K562 (cell line): Measurements from ENCODE around the gene MSTN. TPM values are rescaled to one million over a fixed set of nuclear protein-coding genes. Genes with fewer than 3 reads are reported as not detected.

Source experiments
- ATAC-seq: fragments of 200-7000 bp; cut with Tn5 transposase; 3 replicates; pipeline ENCODE4 v1.9.1; 2020; ENCODE audit warnings: moderate library complexity
- BruUV-seq: library from RNA; stranded (reverse); fragments of 400-500 nt; replicated peaks from 2 replicates; lab custom pipeline; 2021; lab: Mats Ljungman, UMichigan
- CTCF ChIA-PET: fragments of 300-600 bp; formaldehyde crosslinking; extraction: SDS; loops from one replicate; lab custom pipeline; 2021; ENCODE audit warnings: low intra/inter-chr PET ratio; lab: Yijun Ruan, JAX
- POLR2A ChIA-PET: fragments of 300-600, 350-650 bp; sonication (Branson Sonifier 250); formaldehyde crosslinking; extraction: SDS; loops from one replicate; lab custom pipeline; 2021; ENCODE audit warnings: antibody characterized with exemption, inconsistent platforms; lab: Yijun Ruan, JAX
- DNase-seq, 4 experiments: peaks; one replicate each; pipeline versions ENCODE4 v3.0.0 to v3.0.0-alpha.2; 2011 to 2018; ENCODE audit warnings: low spot score in 3 of 4, mixed read lengths in 3 of 4; ENCODE audit errors: extremely low read depth in 1 of 4
- FAIRE-seq: peaks from 2 replicates; lab custom pipeline; 2011; peaks lifted over from hg19 to GRCh38; lab: Jason Lieb, UNC
- H2AFZ ChIP-seq: 2 replicates; pipeline ENCODE4 v1.6.0; 2011; ENCODE audit warnings: low read depth, low read length, control low read depth, inconsistent platforms
- H3K27ac ChIP-seq: fragments of 200-600 bp; 3 replicates; pipeline ENCODE4 v1.8.0; 2011; ENCODE audit warnings: low read depth, mild to moderate bottlenecking, control low read depth, inconsistent platforms, low read length, moderate library complexity, mixed read lengths; ENCODE audit errors: extremely low read depth
- H3K27me3 ChIP-seq, 2 experiments: fragments of 300-600 bp in 1 of 2; 2 replicates in 1 of 2; 3 replicates in 1 of 2; pipeline versions ENCODE4 v1.6.0 to v1.8.0; 2011; ENCODE audit warnings: inconsistent platforms in 2 of 2, low read length in 2 of 2, mild to moderate bottlenecking in 1 of 2, mixed read lengths in 1 of 2, moderate library complexity in 1 of 2; ENCODE audit not compliant: control insufficient read depth in 2 of 2, insufficient read depth in 2 of 2
- H3K36me3 ChIP-seq: fragments of 300-600 bp; 3 replicates; pipeline ENCODE4 v1.8.0; 2011; ENCODE audit warnings: mild to moderate bottlenecking, low read length, inconsistent platforms; ENCODE audit not compliant: control insufficient read depth, insufficient read depth
- H3K4me1 ChIP-seq, 2 experiments: fragments of 200-600 bp in 1 of 2; replicated peaks in 1 of 2; 2 replicates in 1 of 2; 3 replicates in 1 of 2; pipeline versions ENCODE4 v1.5.1 to v1.8.0; 2011; ENCODE audit warnings: inconsistent platforms in 2 of 2, low read length in 2 of 2, mild to moderate bottlenecking in 1 of 2, mixed read lengths in 1 of 2, moderate library complexity in 1 of 2; ENCODE audit not compliant: control insufficient read depth in 2 of 2, insufficient read depth in 2 of 2
- H3K4me2 ChIP-seq: 2 replicates; pipeline ENCODE4 v1.6.1; 2011; ENCODE audit warnings: low read length, control low read depth, inconsistent platforms, mixed read lengths; ENCODE audit not compliant: insufficient read depth
- H3K4me3 ChIP-seq: fragments of 200-600 bp; sonication (generic), shearing (Covaris generic); 2 replicates; pipeline ENCODE4 v1.5.1; 2016; ENCODE audit warnings: control low read depth, inconsistent platforms
- H3K79me2 ChIP-seq: fragments of 200-600 bp; 3 replicates; pipeline ENCODE4 v1.8.0; 2011; ENCODE audit warnings: low read length, inconsistent platforms; ENCODE audit not compliant: control insufficient read depth, insufficient read depth
- H3K9ac ChIP-seq, 2 experiments: 2 replicates each; pipeline versions ENCODE4 v1.6.0 to v1.6.1; 2011; ENCODE audit warnings: low read depth in 2 of 2, low read length in 2 of 2, control low read depth in 1 of 2, inconsistent platforms in 1 of 2, mild to moderate bottlenecking in 1 of 2, mixed read lengths in 1 of 2; ENCODE audit not compliant: insufficient read depth in 1 of 2
- H3K9me1 ChIP-seq: one replicate; pipeline ENCODE4 v1.6.0; 2011; ENCODE audit warnings: inconsistent platforms, mild to moderate bottlenecking, low read length, moderate library complexity; ENCODE audit not compliant: control insufficient read depth, insufficient read depth
- H3K9me3 ChIP-seq: replicated peaks from 2 replicates; pipeline ENCODE4 v1.5.1; 2011; ENCODE audit warnings: low read depth, low read length, inconsistent platforms; ENCODE audit not compliant: control insufficient read depth, insufficient read depth
- H4K20me1 ChIP-seq: replicated peaks from 2 replicates; pipeline ENCODE4 v1.6.1; 2011; ENCODE audit warnings: low read length, inconsistent platforms, mixed read lengths; ENCODE audit not compliant: control insufficient read depth, insufficient read depth
- CHD4 ChIP-seq: fragments of 200-600 bp; sonication (generic); IDR thresholded peaks from 3 replicates; pipeline ENCODE4 v1.6.1; 2012; ENCODE audit warnings: low read depth, mild to moderate bottlenecking, mixed read lengths, low read length, inconsistent platforms; ENCODE audit not compliant: insufficient read depth, insufficient replicate concordance, poor library complexity, severe bottlenecking
- NRF1 ChIP-seq, 2 experiments: fragments of 450-650 bp; IDR thresholded peaks in 1 of 2; conservative IDR thresholded peaks in 1 of 2; 2 replicates each; pipeline ENCODE4 v1.6.1; 2014; ENCODE audit warnings: mild to moderate bottlenecking in 2 of 2
- XRCC3 ChIP-seq: fragments of 450-650 bp; IDR thresholded peaks from 2 replicates; pipeline ENCODE4 v1.6.1; 2017; ENCODE audit warnings: mild to moderate bottlenecking, moderate library complexity
- in situ Hi-C: fragments of 300-500 bp; cut with MboI; formaldehyde crosslinking; loops from 4 replicates; pipeline ENCODE4 v1.15.0; 2018; ENCODE audit warnings: inconsistent platforms, mixed read lengths
- intact Hi-C: fragments of 100-400 bp; cut with micrococcal nuclease; formaldehyde crosslinking; loops from 2 replicates; pipeline ENCODE4 v1.14.2; 2022
- polyA plus RNA-seq, 8 experiments: library from polyadenylated mRNA; depleted of rRNA in 4 of 8; stranded (reverse) in 5 of 8; unstranded in 3 of 8; fragments of >200 nt; fragmentation: Nextera tagmentation in 2 of 8; fragmentation: Illumina TruSeq in 1 of 8; extraction: Ambion mirVana in 2 of 8; extraction: Trizol in 1 of 8; gene quantifications; 2 replicates each; pipeline versions ENCODE4 v1.2.1 to v1.2.3, GENCODE V29; 2011 to 2014; ENCODE audit warnings: inconsistent platforms in 1 of 8, missing spikeins in 1 of 8
- total RNA-seq, 7 experiments: library from RNA; depleted of rRNA in 6 of 7; stranded (reverse); fragments of >200 nt in 6 of 7; fragmentation: Illumina TruSeq in 2 of 7; extraction: Trizol in 2 of 7; gene quantifications; 2 replicates each; pipeline versions ENCODE4 v1.2.1 to v1.2.3, GENCODE V29; 2011 to 2021; ENCODE audit warnings: low replicate concordance in 1 of 7
- TF ChIP-seq, protein P1 (sequence below): fragments of 450-650 bp; IDR thresholded peaks from 2 replicates; pipeline ENCODE4 v1.6.1; 2016; ENCODE audit warnings: low read depth

The MSTN gene
- total and polyA plus RNA-seq, 9 of the 15 experiments (the other 6 are each of a cell fraction or from before 2014, with no cell fraction given): not detected

- Histone ChIP-seq H3K4me1 (no peaks in the 10 kb centered on the region), H3K9ac (no peak overlapping the region), H4K20me1 (no peaks in the 10 kb centered on the region), H3K27me3 (no peaks in the 10 kb centered on the region), H3K4me3 (no peak overlapping the region), H2AFZ (no peak overlapping the region), H3K4me2 (no peak overlapping the region), H3K9me3 (no peaks in the 10 kb centered on the region), H3K27ac (no peak overlapping the region)
- ATAC-seq: no peak
- in situ Hi-C loops (loop anchor here (10.0 kb wide), 2 partner anchors 224 to 424 kb away; no protein-coding TSS in a partner anchor), intact Hi-C loops (no loop called here)
- no peak for FAIRE-seq
- no TSS peak for BruUV-seq
- TF ChIP-seq NRF1 (conservative IDR thresholded peaks at IDR 0.05 in 1 of 2, IDR thresholded peaks at IDR 0.05 in 1 of 2): no peak
- no peak for TF ChIP-seq CHD4
- TF ChIP-seq XRCC3: no peak
- TF ChIP-seq, protein P1, sequence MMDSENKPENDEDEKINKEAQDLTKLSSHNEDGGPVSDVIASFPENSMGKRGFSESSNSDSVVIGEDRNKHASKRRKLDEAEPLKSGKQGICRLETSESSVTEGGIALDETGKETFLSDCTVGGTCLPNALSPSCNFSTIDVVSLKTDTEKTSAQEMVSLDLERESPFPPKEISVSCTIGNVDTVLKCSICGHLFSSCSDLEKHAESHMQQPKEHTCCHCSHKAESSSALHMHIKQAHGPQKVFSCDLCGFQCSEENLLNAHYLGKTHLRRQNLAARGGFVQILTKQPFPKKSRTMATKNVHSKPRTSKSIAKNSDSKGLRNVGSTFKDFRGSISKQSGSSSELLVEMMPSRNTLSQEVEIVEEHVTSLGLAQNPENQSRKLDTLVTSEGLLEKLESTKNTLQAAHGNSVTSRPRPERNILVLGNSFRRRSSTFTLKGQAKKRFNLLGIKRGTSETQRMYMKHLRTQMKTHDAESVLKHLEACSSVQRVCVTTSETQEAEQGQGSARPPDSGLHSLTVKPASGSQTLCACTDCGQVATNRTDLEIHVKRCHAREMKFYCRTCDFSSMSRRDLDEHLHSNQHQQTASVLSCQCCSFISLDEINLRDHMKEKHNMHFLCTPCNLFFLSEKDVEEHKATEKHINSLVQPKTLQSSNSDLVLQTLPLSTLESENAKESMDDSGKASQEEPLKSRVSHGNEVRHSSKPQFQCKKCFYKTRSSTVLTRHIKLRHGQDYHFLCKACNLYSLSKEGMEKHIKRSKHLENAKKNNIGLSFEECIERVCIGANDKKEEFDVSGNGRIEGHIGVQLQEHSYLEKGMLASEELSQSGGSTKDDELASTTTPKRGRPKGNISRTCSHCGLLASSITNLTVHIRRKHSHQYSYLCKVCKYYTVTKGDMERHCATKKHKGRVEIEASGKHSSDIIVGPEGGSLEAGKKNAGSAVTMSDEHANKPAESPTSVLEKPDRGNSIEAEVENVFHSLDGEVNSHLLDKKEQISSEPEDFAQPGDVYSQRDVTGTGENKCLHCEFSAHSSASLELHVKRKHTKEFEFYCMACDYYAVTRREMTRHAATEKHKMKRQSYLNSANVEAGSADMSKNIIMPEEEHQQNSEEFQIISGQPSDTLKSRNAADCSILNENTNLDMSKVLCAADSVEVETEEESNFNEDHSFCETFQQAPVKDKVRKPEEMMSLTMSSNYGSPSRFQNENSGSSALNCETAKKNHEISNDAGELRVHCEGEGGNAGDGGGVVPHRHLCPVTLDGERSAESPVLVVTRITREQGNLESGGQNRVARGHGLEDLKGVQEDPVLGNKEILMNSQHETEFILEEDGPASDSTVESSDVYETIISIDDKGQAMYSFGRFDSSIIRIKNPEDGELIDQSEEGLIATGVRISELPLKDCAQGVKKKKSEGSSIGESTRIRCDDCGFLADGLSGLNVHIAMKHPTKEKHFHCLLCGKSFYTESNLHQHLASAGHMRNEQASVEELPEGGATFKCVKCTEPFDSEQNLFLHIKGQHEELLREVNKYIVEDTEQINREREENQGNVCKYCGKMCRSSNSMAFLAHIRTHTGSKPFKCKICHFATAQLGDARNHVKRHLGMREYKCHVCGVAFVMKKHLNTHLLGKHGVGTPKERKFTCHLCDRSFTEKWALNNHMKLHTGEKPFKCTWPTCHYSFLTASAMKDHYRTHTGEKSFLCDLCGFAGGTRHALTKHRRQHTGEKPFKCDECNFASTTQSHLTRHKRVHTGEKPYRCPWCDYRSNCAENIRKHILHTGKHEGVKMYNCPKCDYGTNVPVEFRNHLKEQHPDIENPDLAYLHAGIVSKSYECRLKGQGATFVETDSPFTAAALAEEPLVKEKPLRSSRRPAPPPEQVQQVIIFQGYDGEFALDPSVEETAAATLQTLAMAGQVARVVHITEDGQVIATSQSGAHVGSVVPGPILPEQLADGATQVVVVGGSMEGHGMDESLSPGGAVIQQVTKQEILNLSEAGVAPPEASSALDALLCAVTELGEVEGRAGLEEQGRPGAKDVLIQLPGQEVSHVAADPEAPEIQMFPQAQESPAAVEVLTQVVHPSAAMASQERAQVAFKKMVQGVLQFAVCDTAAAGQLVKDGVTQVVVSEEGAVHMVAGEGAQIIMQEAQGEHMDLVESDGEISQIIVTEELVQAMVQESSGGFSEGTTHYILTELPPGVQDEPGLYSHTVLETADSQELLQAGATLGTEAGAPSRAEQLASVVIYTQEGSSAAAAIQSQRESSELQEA: no peak
- TF ChIP-seq, all 486 proteins: peak for 0
- Histone ChIP-seq H3K36me3 (no peaks in the 10 kb centered on the region), H3K9me1 (no peaks in the 10 kb centered on the region), H3K79me2 (no peaks in the 10 kb centered on the region)
- CTCF ChIA-PET: no interaction called here
- POLR2A ChIA-PET: interaction anchor here (0.6 kb wide), 1 partner anchor 239 kb away, joined by 3 read pairs; no protein-coding TSS in a partner anchor
- DNase-seq: no peak
Observed at GRCh38 chr2:190080527-190081049, 18.1 kb upstream of the MSTN start.
